NCI-H510A (cell line): Measurements from ENCODE around the gene VAMP8.
"Not testable (repeated sequence)": the region's sequence is repeated elsewhere in the genome, so short reads cannot be mapped to it uniquely, and the experiment has no call there.

Experiments
- DNase-seq: peaks from one replicate; lab custom pipeline; 2025; lab: John Stamatoyannopoulos, UW

VAMP8 gene

DNA sequence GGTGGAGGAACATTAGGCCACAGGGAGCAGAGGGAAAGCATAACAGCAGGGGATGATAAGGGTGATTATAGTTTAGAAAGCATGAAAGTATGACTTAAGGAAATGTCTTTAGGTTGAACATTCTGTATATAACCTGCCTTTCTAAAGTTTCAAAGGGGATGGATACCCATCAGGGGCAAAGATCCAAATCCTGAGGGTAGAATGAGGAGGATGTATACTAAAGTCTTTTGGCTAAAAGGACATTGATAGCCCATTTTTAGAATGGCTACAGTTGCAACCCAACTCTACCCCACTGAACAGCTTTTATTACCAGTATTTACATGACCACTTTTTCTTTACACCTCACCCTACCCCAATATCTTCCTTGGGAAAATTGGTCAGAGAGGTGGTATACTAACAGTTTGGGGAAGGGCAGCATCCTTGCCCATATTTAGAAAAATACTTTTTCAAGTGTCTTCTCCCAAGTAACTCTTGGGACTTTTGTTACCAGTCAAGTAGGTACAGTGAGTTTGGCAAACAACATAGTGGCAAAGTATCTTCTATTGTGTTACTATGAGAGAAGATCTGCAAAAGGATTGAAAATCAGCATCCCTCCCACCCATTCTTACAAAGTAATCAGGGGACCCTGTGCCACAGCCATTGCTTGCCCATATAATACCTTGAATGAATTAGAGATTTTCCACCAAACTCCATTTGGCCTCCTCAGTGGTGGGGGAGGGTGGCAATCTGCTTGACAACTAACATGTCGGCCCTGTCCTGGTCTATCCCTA is 30.1 kb upstream of the VAMP8 start:
- no peak for DNase-seq

DNA sequence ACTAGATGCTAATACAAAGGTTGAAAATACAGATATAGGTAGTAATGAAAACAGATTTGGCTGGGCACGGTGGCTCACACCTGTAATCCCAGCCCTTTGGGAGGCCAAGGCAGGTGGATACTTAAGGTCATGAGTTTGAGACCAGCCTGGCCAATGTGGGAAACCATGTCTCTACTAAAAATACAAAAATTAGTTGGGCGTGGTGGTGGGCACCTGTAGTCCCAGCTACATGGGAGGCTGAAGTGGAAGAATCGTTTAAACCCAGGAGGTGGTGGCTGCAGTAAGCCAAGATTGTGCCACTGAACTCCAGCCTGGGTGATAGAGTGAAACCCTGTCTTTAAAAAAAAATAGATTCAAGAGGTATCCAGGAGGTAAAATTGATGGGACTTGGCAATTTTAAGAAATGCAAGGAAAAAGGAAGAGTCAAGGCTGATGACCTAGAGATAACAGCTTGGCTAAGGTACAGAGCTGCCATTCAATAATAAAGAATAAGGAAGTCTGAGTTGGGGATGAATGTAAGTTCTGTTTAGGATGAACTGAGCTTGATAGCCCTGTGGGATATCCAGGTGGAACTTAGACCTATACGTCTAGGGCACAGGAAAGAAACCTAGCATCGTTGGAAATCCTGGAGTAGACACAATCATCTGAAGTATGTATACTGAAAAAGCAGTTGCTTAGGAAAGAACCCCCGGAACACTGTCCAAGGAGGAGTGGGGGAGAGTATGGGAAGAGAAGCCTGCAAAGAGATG is 29.4 kb upstream of the VAMP8 start:
- no peak for DNase-seq

DNA sequence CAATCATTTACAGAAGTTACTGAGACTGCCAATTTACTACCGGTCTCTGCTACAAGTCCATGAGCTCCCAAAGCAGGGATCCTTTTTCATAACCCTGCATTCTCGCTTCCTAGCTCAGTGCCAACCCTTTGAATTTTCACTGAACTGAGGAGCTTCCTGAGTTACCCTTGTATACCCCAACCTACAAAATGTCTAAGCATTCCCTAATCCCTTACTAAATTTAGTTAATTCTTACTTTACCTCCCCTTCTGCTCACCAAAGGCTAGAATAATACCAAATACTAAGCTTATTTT is 28.8 kb upstream of the VAMP8 start:
- no peak for DNase-seq

DNA sequence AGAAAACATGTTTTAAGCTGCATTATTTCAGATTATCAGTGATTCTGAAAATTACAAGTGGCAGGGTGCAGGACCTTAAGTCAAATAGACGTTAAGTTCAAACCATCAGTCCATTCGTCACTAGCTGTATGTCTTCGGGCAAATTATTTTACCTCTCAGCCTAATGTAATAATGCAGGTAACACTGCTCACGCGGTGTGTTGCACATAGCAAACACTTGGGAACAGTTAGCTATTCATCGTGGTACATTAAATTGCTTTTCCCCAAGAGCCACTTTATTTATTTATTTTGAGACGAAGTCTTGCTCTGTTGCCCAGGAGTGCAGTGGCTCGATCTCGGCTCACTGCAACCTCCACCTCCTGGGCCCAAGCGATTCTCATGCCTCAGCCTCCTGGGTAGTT is 28.3 kb upstream of the VAMP8 start:
- DNase-seq = no peak

DNA sequence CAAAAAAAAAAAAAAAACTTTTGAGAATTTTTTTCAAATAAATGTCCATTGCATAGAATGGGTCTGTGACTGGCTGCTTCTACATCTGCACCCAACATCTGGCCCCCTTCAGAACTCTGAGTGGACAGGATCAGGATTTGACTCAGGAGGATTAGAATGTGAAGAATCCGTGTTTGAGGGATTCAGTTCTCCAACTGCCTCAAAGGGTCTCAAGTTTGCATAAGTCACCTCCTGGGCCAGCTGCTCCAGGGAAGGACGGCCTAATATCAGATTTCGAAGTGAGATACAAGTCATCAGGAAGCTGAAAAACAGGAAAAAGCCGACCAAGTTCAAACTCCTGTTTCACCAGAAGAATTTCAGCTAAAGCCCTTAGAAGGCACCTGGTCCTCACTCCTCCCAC is 27.6 kb upstream of the VAMP8 start:
- no peak for DNase-seq

DNA sequence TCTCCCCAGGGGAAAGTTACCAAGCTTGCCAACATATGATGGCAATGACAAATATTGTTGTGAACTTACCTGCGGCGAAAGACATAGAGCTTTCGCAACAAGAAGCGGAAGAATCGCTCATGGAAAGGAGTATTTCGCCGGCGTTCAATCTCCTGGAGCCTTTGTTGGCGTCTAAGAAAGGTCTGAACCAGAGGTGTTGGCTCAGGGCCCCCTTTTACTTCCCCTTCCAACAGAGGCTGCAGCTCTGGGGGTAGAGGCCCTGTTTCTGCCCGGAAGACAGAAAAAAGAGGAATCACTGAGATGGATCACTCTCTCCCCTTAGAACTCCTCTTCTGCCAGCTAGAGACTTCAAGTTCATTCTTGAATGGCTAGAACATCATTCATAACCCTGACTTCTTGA is 26.9 kb upstream of the VAMP8 start:
- DNase-seq = no peak

DNA sequence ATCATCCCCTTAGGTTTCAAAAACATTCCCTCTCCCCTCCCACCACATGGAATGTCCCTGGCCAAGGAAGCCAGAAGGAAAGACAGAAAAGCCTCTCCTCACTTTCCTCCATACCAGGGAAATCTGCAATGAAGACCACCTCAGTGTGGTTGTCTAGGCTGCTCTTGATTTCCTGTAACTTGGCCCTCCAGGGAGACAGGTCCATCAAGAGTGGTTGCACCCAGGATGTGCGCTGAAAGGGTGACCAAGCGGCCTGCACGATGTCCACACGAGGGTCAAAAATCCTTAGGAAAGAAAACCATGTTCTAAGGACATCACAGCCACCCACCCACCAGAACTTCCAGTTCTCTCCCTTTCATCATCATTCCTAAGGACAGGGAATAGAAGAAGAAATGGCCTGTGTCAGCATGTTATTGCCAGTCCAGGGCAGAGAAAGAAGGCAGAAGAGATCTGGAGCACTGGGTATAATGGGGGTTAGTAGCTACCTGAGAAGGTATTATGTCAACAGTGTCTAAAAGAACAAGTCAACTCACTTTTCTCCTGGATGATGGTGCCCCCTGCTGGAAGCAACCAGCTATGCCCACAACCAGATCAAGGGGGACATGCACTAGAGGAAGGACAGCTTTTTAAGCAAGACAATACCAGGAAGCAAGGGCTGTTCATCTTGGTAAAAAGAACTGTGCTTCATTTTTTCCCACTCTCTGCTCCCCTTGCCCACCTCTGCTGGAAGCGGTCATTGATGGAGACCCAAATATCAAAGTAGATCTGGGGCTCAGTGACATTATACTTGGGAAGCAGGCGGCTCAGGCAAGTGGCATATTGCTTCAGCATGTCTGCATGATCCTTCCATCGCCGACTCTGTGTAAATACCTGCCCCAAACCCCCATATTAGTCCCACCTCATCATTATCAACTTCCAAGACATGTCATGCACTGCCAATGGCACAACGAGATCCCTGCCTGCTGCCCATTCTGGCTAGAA is 25.4 kb upstream of the VAMP8 start:
- DNase-seq = peak; percentile 53

DNA sequence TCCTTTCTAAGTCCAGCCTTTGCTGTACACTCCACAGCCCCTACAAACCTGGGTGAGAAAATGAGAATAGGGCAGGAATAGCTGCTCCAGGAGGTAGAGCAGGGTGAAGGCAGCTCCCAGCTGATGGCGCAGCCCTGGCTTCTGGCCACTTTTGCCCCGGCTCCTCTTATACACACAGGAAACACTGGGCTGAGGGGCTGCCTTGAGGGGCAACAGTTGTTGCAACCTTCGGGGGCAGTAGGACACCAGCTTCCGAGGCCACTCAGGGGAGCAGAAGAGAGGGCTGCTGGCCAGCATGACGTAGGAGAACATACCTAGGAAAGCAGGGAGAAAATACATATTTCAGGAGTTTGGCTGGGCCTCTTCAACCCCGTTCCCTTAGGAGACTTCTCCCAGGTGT is 24.2 kb upstream of the VAMP8 start:
- no peak for DNase-seq

DNA sequence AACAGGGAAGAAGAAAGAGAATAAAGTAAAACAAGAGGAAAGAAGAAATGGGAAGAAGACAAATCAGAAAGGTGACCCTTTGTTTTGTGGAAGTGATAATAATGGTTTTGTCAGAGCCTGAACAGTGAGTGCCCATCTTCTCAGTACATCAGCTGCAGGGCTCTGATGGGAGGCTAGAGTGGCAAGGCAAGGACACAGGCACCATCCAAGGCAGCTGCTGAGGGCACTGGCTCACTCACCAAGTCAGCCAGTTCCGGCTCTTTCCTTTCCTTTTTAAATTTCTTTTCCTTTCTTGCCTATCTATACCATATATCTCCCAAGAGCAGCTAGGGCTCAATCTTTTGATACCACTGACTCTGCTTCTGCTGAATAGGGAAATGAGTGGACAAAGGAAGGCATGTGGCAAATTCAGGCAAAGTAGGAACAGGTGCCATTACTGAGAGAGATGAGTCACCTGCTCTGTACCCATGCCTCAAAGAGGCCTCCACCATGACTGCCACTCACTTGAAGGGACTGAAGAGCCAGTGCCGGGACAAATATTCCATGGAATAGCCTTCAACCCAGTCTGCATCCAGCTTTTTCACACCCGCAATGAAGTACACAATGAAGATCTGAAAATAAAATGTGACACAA is 22.3 kb upstream of the VAMP8 start:
- no peak for DNase-seq

DNA sequence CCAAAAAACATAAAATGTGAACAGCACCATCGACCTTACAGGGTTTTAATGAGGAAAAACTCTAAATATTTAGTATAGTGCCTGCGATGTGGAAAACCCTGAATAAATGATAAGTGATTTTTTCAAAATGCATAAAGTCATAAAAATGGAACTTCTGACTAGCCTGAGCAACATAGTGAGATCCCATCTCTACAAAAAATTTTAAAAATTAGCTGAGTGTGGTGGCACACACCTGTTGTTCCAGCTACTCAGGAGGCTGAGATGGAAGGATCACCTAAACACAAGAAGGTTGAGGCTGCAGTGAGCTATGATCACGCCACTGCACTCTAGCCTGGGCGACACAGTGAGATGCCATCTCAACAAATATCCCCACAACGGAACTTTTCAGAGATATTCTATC is 20.3 kb upstream of the VAMP8 start:
- no peak for DNase-seq

DNA sequence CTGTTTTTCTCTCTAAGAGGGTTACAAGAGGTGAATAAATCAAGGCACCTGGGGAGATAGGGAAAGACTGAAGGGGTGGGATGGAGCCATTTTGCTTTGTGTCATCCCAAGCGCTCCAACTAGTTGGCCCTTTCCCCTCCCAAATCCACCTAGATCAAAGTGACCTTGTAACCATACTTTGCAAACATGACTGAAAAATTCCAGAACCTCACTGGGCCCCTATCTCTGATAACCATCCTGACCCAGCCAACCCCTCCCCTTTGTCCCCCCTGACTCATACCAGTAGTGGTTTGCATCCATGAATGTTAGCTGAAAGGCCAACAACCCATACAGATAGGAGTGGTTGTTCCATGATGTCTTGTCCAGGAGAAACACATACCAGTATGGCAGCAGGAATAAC is 19.2 kb upstream of the VAMP8 start:
- no peak for DNase-seq

DNA sequence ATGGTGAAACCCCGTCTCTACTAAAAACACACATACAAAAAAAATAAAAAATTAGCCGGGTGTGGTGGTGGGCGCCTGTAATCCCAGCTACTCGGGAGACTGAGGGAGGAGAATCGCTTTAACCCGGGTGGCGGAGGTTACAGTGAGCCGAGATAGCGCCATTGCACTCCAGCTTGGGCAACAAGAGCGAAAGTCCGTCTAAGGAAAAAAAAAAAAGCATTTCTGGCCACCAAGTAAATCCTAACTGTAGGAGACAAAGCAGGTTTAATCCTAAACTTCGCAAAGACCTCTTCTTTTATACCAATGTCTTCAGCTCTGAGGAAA is 17.0 kb upstream of the VAMP8 start:
- DNase-seq = not testable (repeated sequence)

DNA sequence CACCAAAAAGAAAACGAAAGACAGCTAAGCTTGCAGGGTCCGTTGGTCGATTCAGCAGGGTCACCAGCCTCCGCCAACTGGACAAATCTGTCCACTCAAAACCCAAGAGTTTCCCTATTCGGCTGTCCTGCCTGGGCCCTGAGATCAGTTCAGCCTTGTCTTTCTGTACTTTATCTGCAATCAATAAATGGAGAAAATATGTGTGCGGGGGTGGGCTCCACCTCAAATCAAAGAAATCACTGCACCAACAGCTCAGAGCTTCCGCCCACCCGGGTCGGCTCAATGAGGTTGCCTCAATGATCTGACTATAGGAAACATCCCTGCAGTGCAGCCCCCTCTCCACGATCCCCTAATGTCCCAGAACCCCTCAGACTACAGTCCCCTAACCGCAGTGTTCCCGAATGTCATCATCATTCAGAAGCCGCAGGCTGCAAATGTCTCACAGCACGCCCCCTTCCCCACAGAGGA is 16.5 kb upstream of the VAMP8 start:
- no peak for DNase-seq

DNA sequence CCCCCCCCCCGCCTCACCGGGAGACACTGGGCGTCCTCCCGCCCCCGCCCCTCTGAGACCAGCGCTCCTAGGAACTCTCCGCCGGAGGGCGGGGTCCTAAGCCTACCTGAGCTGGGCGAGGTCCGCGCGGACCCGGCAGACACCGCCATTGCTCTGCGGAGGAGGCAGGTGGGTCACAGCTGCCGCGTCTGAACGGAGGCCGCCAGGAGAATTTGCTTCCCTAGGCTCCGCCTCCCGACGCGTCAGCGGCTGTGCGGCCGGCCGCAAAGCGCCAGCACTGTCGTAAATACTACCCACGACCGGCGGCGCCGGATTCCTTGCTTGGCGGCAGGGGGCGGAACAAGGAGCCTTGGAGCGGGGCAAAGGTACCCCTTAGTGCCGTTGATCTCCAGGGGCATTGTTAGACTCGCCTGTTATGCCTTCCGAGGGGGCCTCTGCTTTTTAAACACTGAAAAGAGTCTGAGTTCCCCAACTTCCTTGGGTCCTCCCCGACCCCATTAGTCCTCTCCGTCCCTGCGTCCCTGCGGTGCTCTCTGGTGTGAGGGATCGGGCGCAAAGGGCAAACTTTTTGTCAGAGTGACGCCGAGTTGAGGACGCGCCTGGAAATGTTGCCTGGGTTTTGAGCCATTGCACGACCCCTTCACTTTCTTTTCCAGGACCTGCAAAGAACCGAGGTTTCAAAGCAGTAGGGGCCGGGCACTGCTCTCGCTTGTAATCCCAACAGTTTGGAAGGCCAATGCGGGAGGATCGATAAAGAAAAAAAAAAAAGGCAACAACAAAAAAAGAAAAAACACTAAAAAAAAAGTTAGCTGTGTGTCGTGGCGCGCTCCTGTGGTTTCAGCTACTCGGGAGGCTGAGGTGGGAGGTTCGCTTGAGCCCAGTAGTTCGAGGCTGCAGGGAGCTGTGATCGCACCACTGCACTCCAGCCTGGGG is 15.8 kb upstream of the VAMP8 start, which contains the start of gene GGCX:
Gene GGCX, minus strand, starts transcription at position 214 of the 933 bp plus-strand sequence. Its CDS starts 65 bp downstream, at position 149.
- DNase-seq = peak; percentile 94

DNA sequence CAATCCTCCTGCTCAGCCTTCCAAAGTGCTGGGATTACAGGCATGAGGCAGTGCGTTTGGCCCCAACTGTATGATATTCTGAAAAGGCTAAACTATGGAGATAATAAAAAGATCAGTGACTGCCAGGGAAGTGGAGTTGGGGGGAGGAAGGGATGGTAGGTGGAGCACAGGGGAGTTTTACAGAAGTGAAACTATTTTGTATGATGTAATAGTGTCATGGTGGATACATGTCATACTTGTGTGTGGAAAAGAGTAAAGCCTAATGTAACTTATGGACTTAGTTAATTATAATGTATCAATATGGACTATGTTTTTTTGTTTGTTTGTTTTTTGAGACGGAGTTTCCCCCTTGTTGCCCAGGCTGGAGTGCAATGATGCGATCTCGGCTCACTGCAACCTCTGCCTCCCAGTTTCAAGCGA is 13.2 kb upstream of the VAMP8 start:
- no peak for DNase-seq

DNA sequence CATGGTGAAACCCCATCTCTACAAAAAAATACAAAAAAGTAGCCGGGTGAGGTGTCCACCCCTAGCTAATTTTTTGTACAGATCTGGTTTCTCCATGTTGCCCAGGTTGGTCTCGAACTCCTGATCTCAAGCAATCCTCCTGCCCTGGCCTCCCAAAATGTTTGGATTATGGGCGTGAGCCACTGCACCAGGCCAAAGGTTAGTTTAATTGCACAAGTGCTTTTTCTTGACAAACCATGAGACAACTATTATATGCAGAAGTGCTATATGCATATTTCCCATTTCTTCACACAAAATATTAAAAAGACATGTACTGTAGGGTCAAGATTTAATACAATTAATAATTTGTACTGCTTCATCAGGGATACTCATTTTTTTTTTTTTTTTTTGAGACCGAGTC is 11.1 kb upstream of the VAMP8 start:
- DNase-seq = no peak

DNA sequence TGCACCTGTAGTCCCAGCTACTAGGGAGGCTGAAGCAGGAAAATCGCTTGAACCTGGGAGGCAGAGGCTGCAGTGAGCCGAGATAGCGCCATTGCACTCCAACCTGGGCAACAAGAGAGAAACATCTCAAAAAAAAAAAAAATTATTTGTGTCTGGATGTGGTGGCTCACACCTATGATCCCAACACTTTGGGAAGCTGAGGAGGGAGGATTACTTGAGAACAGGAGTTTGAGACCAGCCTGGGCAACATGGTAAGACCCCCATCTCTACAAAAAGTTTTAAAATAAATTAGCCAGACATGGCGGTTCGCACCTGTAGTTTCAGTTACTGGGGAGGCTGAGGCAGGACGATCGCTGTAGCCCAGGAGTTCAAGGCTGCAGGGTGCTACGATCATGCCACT is 1.6 kb upstream of the VAMP8 start:
- DNase-seq = no peak

DNA sequence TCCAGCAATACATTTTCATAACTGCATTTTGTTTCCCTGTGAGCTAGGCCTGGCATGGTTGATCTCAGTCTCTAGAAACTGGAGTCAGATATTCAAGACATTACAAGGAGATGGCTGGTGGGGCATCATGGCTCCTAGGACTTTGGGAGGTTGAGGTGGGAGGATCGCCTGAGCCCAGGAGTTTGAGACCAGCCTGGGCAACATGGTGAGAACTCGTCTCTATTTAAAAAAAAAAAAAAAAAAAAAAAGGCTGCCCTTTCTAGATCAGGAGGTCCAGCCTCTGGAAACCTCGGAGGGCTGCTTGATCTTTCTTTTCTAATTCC is 362 bp upstream of the VAMP8 start:
- no peak for DNase-seq

DNA sequence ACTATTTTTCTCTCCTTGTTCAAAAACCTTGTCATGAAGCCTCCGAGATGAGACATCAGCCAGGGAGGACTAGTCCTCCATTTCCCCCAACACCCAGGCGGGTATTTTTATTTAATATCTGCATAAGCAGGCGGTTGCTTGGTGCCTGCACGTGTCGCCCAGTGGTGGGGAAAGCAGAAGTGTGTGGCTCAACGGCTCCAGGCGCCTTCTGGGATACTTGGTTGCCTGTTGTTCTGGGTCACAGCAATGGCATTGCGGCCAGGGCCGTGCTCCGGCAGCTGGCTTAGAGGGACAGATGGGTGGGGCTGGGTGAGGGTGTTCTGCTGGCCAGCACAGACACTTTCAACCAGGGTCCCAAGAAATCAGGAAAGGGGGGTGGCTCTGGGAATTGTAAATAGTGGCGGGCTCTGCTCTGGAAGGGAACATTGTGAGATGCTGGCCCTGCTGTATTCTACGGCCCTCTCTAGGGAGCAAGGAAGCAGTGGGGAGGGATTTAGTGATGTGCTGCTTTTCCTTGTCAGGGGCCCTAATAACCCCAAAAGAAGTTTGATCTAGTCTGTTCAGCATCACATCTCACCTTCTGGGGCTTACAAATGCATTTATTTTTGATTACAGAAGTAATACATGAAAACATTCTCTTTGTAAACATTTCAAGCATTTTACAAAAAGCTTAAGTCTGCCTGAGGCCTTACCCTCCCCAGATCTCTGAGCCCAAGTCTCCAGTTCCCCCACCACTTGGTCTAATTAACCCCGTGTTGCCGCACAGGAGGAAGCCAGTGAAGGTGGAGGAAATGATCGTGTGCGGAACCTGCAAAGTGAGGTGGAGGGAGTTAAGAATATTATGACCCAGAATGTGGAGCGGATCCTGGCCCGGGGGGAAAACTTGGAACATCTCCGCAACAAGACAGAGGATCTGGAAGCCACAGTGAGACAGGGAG is 1.1 kb downstream of the VAMP8 start:
- DNase-seq = no peak
